Kasumi-1 (cell line): ENCODE measurements around the gene MYH14.
"Not testable (repeated sequence)": the region's sequence is repeated elsewhere in the genome, so short reads cannot be mapped to it uniquely, and the experiment has no call there.

Experiments used
- DNase-seq, 2 experiments: peaks; one replicate each; lab custom pipeline; 2025; lab: John Stamatoyannopoulos, UW

The MYH14 gene

DNA sequence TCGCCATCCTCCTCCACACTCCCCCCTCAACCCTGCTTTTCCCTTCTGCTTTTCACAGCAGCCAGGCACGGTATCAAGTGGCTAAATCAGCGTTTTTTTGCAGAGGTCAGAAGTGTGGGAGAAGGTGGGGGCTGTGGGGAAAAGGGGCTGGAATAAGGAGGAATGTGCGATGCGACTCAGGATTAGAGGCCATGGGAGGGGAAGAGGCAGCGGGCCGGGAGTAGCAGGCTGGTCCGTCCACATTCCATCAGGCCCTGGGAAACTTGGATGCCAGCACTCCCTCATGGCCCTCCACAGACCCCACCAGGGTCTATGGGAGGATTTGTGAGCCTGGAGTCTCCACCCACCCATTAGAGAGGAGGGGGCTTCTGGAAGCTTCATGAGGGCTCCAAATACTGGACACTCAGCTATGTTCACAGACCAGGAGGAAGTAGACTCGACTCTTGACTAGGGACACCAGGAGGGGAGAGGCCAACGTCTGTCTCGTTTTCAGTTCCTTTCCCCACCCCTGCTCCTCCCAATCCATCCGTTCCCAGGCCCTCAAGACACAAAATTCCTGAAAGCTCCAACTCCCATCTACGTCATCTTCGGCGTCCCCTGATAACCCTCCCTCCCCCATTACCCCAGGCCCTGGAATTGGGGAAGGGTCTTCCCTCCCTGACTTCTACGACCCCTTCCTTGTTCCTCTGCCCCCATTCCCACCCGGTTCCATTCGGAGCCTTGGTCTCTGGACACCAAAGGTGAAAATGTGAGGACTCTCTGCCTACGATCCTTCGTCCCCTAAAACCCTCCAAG lies 129.0 kb downstream of the MYH14 start:
- DNase-seq: no peak

DNA sequence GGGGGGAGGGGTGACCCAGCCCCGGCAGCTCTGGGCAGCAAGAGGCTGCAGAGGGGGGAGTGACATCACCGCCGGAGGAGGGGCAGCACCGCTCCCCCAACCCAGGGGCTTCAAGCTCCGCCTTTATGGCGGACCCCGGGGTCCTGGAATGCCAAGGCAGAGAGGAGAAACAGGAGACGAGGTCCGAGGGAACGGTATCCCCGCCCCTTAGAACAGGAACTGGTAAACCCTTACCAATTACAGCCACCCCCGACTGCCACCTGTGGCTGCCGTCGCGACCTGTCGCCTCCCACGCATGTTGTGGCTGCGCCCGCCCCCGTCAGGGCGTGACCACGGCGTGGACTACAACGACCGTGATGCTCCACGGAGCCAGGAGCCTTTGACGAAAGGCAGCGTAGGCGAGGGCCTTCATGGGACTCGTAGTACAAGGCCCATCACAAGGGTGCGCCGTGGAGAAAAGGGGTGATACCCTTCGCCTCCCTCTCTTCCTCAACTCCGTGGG lies 129.9 kb downstream of the MYH14 start:
- no peak for DNase-seq

DNA sequence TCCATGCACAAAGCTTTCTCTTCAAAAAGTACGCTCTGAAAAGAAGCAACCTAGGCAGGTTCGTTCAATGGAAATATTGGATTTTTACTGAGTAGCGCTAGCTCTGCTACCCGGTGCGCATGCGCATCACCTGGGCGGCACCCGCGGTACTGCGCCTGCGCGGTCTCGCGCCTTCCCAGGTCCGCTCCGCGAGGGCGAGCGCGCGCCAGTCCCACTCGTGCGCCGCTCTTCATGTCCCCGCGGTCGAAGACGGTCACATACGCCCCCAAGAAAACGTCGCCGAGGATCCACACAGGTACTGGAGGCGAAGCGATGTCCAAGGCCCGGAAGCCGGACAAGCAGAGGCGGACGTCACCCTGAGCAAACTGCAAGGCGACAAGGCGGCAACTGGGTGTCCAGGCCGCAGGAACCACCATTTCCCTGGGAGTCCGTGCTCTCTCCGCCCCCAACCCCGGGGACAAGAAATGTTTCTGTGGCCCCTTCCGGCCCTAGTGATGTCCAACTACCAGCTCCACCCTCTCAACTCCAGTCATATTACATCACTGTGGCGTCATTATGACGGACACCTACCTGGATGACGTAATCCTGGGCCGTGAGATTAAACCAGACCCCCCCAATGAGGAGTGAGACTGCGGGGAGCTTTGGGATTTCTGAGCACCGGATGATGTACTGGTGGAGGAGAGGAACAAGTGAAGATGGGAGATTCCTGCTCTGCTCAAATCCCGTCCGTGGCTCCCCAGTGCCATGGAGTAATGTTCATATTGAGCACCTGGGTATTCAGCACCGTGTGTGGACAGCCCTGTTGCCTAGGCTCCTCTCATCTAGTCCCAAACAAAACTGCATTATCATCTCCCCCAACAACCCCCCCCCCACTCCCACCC lies 130.6 kb downstream of the MYH14 start:
- DNase-seq: no peak

DNA sequence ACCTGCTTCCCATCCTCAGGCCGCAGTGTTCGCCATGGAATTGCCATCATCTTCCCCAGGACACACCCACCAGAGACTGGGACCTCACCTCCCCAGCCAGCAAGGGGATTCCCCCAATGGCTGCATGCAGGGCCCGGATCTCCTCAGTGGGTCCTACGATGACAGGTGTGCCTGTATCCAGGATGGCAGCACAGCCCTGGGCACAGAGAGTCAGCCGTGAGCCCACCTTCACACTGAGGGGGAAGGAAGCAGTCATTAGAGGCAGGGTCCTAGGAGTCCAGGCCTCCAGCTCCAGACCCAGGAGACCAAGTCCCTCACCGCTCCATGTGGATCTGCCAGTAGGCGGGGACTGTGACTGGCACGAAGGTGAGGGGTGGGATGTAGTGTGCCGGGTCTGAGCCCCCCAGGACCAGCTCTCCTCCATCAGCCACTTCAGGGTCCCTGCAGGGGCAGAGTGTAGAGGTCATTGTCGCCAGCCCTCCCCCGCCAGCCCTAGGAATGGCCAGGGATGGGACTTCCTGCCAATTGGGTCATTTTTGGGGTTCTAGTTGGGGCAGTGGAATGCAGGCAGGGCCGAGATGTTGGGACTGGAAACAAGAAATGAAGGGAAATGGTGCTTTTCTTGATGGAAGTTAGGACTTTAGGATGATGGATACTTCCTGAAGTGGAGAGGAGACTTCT lies 131.5 kb downstream of the MYH14 start:
- DNase-seq: no peak

DNA sequence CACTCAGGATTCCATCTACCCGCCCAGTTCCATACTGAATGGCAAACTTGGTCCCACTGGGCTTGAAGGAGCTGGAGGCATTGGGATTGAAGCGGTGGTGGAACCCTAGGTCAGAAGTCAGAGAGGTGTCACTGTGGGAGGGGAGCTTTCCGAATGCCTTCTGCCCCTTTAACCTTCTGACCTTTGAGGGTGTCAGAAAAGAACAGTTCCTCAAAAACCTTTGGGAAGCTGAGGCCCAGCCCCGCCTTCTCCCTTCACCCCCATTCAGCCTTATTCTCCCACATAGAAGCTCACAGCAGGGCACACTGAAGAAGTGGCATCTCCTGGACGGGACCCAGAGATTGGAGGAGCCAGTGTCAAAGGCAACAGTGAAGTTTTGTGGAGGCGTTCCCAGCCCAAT lies 133.6 kb downstream of the MYH14 start:
- DNase-seq: not testable (repeated sequence)

DNA sequence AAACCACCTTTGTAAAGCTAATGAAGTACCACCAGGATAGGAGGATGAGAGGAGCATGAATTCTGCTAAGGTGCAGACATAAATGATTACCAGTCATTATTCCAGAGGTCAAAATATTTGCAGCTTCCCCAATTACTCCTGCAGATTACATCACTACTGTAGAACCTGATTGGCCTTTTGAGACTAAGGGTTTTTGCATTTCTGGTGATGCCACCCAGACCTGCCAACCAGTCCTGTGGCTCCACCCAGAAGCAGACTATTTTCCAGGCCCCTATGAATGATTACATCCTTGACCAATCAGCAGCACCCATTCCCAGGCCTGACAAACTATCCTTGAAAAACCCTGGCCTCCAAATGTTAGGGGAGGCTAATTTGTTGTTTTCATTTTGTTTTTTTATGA lies 136.9 kb downstream of the MYH14 start:
- no peak for DNase-seq

DNA sequence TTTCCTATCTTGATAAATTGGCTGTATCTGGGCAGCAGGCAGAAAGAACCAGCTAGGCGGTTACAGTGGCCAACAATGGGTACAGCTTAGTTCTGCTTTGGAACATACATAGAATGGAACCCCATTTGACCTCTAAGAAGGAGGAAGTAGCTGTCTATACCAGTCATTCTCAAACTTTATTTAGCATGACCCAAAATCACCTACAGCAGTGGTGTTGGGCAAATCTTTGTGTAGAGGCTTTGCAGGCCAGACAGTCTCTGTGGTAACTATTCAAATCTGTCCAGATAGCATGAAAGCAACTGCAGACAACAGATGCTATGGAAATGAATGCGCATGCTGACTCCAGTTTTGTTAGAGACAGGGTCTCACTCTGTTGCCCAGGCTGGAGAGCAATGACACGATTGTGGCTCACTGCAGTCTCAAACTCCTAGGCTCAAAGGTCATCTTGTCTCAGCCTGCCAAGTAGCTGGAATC lies 137.7 kb downstream of the MYH14 start:
- no peak for DNase-seq

DNA sequence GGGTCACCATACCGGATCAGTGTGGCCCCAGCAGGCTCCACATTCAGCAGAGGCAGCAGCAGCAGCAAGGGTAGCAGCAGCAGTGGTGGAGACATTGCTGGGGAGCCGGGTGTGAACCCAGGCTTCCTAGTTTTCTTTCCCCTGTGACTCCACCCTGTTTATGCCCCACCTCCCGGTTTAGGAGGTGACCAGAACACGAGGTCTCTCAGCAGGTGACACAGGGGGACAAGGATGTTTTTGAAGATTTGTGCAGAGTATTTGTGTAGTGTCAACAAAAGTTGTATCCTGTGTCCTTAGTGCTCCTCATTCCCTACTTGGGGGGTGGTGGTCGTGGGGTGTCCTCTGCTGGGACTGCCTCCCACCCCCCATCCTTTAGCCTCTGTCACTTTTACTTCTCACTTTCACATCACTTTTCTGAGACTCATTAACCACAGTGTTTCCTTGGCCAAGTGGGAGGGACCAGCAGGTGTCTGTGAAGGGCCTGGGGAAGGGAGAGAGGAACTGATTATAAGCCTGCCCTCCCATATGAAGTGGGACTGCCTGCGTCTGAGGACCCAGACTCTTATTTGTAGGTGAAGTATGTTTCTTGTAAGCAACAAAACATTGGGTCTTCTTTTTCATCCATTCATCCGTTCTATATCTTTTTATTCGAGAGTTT lies 141.4 kb downstream of the MYH14 start:
- DNase-seq: no peak

DNA sequence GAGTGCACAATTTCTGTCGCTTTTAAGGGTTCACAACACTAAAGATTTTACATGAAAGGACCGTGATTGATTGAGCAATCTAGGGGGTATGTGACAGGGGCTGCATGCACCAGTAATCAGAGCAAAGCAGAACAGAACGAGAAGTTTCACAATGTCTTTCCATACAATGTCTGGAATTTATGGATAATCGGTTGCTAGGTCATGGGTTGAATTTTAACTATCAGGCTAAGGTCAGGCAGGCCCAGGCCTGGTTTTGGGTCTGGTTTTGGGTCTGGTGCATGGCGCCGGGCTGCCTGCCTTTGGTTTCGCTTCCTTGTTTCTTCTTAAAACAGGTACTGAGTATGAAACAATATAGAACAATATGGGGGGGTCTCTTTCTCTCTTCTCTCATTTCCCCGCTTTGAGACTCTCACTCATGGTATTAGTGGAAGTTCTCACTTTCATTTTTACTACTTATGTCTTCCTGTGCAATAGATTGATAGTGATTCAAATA lies 143.7 kb downstream of the MYH14 start:
- DNase-seq: not testable (repeated sequence)

DNA sequence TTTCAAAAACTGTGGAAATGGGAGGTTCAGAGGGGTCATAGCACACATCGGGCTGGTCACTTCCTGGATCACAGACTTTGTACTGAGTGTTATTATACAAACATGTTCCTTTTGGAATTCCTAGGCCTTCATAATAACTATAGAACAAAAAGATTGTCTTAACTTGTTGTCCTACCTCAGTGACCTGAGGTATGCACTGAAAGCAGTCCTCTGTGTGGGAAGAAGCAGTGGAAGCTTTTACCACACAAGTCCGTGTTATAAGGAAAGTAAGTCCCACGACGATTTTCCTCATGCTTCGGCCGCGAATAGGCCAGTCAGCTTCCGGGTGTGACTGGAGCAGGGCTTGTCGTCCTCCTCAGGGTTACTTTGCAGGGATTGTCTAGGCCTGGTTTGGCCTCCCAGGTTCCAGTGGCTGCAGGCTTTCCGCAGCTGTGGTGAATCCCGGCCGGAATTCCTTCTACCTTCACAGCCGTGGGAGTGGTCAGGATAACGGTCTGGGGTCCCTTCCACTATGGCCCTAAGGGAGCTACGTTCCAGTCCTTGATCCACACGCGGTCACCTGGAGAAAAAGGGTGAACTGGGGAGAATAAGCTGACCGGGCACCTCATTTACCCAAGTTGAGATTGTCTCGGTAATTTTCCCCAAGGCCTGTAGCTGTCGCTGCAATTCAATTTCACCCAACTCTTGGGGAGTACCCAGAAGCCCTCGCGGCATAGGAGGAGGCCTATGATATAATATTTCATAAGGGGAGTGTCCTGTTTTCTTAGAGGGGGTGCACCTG lies 146.0 kb downstream of the MYH14 start:
- DNase-seq: no peak

DNA sequence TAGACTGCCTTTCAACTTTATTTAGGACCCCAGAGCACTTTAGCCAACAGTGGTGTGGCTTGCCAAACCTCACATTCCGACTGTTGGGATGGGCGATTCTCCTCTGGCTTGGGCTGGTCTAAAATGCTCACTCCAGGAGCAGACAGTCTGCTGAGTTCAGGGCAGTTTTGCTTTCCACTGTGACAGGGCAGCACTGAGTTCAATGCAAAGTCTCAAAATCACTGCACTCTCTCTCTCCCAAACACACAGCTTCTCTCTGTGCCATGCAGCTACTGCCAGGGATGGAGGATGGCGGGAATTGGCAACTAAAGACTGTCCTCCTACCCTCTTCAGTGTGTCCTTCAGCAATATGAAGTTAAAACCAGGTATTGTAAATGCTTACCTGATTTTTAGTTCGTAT lies 148.8 kb downstream of the MYH14 start:
- DNase-seq: no peak

DNA sequence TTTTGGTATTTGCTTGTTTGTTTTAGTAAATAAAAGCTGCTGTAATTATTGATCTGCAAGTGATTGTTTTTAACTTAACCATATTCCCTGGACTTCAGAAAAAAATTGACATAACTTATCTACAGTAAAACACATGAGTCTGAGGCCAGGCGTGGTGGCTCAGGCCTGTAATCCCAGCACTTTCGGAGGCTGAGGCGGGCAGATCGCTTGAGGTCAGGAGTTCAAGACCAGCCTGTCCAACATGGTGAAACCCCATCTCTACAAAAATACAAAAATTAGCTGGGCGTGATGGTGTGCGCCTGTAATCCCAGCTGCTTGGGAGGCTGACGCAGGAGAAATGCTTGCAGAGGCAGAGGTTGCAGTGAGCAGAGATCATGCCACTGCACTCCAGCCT lies 150.1 kb downstream of the MYH14 start:
- not testable (repeated sequence) for DNase-seq

DNA sequence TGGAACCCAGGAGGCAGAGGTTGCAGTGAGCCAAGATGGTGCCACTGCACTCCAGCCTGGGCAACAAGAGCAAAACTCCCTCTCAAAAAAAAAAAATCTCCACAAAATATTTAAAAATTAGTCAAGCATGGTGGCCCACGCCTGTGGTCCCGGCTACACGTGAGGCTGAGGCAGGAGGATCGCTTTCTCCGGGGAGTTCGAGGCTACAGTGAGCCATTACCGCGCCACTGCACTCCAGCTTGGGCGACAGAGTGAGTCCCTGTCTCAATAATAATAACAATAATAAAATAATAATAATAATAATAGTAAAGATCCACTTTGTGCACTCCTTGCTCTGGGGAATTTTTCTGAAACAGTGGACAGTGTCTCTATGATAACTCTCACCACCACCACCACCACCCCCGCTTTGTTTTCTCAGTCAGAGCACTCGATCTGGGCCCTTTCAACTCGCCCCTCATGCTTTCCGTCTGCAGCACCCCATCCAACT lies 153.3 kb downstream of the MYH14 start:
- DNase-seq: no peak

DNA sequence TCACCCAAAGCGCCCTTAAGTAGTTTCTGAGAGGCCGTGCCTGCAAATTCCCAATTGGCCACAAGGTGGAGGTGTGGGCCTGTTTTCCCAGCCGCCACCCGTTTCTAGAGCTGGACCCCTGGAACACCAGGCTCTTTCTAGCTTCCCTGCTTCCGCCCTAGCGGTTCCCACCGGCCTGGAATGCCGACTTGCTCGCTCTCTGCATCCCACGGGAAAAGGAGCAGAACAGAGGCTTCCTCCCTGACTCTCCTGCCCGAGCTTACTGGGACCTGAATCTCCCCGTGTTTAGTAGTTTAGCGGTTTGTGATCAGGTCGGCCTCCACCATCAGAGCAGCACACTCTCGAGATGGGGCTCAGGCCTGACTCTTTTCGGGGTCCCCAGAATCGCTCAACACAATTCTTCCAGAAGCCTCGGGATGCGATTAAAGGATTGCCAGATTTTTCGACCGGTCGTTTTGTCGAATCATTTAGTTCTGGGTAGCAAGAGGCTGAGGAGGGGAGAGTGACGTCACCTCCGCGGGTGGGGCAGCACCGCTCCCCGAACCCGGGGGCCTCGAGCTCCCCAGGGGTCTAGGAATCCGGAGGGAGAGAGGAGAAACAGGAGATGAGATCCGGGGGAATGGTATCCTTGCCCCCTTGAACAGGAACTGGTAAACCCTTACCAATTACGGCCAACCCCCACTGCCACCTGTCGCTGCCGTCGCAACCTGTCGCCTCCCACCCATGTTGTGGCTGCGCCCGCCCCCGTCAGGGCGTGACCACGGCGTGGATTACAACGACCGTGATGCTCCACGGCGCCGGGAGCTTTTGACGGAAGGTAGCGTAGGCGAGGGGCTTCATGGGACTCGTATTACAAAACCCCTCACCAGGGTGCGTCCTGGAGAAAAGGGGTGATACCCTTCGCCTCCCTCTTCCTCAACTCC lies 154.0 kb downstream of the MYH14 start:
- peak; percentile 14 to 60 for DNase-seq

DNA sequence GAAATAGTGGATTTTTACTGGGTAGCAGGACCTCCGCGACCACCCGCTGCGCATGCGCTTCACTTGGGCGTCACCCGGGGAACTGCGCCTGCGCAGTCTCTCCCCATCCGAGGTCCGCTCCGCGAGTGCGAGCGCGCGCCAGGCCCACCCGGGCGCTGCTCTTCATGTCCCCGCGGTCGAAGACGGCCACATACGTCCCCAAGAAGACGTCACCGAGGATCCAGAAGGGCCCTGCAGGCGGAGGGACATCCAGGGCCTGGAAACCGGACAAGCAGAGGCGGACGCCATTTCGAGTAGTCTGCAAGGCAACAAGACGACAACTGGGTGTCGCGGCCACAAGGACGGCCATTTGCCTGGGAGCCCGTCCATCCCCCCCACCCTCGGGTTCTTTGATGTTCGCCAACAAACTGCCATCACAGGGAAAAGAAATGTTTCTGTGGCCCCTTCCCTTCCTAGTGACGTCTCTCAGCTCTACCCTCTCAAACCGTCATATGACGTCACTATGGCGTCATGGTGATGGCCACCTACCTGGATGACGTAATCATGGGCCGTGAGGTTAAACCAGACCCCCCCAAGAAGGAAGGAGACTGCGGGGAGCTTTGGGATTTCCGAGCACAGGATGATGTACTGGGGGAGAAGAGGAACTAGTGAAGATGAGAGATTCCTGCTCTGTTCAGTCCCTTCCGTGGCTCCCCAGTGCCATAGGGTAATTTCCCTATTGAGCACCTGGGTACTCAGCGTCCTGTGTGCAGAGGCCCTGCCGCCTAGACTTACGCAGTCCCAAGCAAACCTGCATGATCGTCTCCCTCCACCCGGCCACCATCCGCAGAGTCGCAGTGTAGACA lies 155.3 kb downstream of the MYH14 start:
- no peak for DNase-seq

DNA sequence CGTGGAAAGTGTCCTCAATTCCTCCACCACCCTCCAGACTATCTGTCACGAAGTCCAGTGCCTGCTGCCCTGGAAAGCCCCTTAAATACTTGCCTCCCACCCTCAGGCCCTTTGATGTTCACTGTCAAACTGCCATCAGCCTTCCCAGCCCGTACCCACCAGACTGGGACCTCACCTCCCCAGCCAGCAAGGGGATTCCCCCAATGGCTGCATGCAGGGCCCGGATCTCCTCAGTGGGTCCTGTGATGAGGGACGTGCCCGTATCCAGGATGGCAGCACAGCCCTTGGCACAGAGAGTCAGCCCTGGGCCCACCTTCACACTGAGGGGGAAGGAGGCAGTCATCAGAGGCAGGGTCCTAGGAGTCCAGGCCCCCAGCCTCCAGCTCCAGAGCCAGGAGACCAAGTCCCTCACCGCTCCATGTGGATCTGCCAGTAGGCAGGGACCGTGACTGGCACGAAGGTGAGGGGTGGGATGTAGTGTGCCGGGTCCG lies 156.0 kb downstream of the MYH14 start:
- no peak for DNase-seq
